Measurements from ENCODE around the gene GLRB. TPM values are rescaled to one million over a fixed set of nuclear protein-coding genes. Genes with fewer than 3 reads are reported as not detected.
A peak's percentile ranks its signal among the peaks of the same experiment; 100 is the strongest.

GLRB gene
- total RNA-seq, 1 donor from 2014 or later, result 6.1 TPM

- peak; percentile 64 for DNase-seq (ENCODE audit: low spot score)
- H2AFZ ChIP-seq (replicated peaks), result no peak overlapping the region
- H3K4me1 Mint-ChIP-seq, result peaks cover 11% of the 10 kb centered on the region
- H3K4me2 ChIP-seq, result no peak overlapping the region
- H3K27me3 Mint-ChIP-seq (ENCODE audit: insufficient read depth, low read depth), result no peaks in the 10 kb centered on the region
- no peaks in the 10 kb centered on the region for H3K36me3 Mint-ChIP-seq
- no peaks in the 10 kb centered on the region for H3K4me1 ChIP-seq
- H3K27ac Mint-ChIP-seq, result no peak overlapping the region
- no peaks in the 10 kb centered on the region for H3F3A ChIP-seq (ENCODE audit: low read depth)
- TF ChIP-seq CTCF (IDR thresholded peaks at IDR 0.05) (peak; percentile 39), EZH2phosphoT487 (IDR thresholded peaks at IDR 0.05) (no peak)
- H4K20me1 ChIP-seq (ENCODE audit: low read depth), result no peaks in the 10 kb centered on the region
- H3K9ac ChIP-seq, result no peak overlapping the region
- H3K27me3 ChIP-seq, result no peaks in the 10 kb centered on the region
- H3K27ac ChIP-seq, result no peak overlapping the region
- H3K9me3 Mint-ChIP-seq, result no peaks in the 10 kb centered on the region
- H3K4me3 ChIP-seq, result no peak overlapping the region
- no peaks in the 10 kb centered on the region for H3K79me2 ChIP-seq (ENCODE audit: low read depth)
- no peaks in the 10 kb centered on the region for H3K36me3 ChIP-seq
- H3K4me3 Mint-ChIP-seq, result no peak overlapping the region
- H3K9me3 ChIP-seq (ENCODE audit: low read depth), result no peaks in the 10 kb centered on the region
Observed at GRCh38 chr4:157043131-157043530, 32.8 kb upstream of the GLRB start.

GRCh38 chr4:157045507-157046127 lies 30.3 kb upstream of the GLRB start:
- peaks cover 2% of the 10 kb centered on the region for H3K27me3 Mint-ChIP-seq (ENCODE audit: insufficient read depth, low read depth)
- no peaks in the 10 kb centered on the region for H3K27me3 ChIP-seq
- TF ChIP-seq EZH2phosphoT487 (IDR thresholded peaks at IDR 0.05), result no peak
- TF ChIP-seq EZH2 (IDR thresholded peaks at IDR 0.05), result no peak
- peak; percentile 68 for TF ChIP-seq CTCF (IDR thresholded peaks at IDR 0.05)
- H3K27ac Mint-ChIP-seq, result no peak overlapping the region
- no peak overlapping the region for H3K4me2 ChIP-seq
- no peaks in the 10 kb centered on the region for H3K79me2 ChIP-seq (ENCODE audit: low read depth)
- peaks cover 14% of the 10 kb centered on the region for H3K4me1 Mint-ChIP-seq
- no peak overlapping the region for H3K9ac ChIP-seq
- no peaks in the 10 kb centered on the region for H3F3A ChIP-seq (ENCODE audit: low read depth)
- H3K36me3 ChIP-seq, result no peaks in the 10 kb centered on the region
- no peak overlapping the region for H3K27ac ChIP-seq
- DNase-seq (ENCODE audit: low spot score), result peak; percentile 61
- H2AFZ ChIP-seq (replicated peaks), result no peak overlapping the region
- no peaks in the 10 kb centered on the region for H4K20me1 ChIP-seq (ENCODE audit: low read depth)
- no peaks in the 10 kb centered on the region for H3K9me3 Mint-ChIP-seq
- no peaks in the 10 kb centered on the region for H3K36me3 Mint-ChIP-seq
- H3K4me3 Mint-ChIP-seq, result no peak overlapping the region
- H3K9me3 ChIP-seq (ENCODE audit: low read depth), result no peaks in the 10 kb centered on the region
- H3K4me1 ChIP-seq, result no peaks in the 10 kb centered on the region
- no peak overlapping the region for H3K4me3 ChIP-seq

GRCh38 chr4:157048248-157048647 lies 27.7 kb upstream of the GLRB start:
- H3K36me3 Mint-ChIP-seq, result no peaks in the 10 kb centered on the region
- H4K20me1 ChIP-seq (ENCODE audit: low read depth), result no peaks in the 10 kb centered on the region
- no peaks in the 10 kb centered on the region for H3K9me3 Mint-ChIP-seq

More at GRCh38 chr4:157048248-157048647, 27.7 kb upstream of the GLRB start:
- Histone ChIP-seq H3K4me3 (no peak overlapping the region), H3K27me3 (no peaks in the 10 kb centered on the region), H3K9me3 (ENCODE audit: low read depth) (no peaks in the 10 kb centered on the region), H3K4me1 (no peaks in the 10 kb centered on the region), H3K36me3 (no peaks in the 10 kb centered on the region), H3K9ac (no peak overlapping the region), H3K4me2 (no peak overlapping the region), H3K27ac (no peak overlapping the region), H3F3A (ENCODE audit: low read depth) (no peaks in the 10 kb centered on the region), H3K79me2 (ENCODE audit: low read depth) (no peaks in the 10 kb centered on the region), H2AFZ (replicated peaks) (no peak overlapping the region)
- DNase-seq (ENCODE audit: low spot score), result no peak
- no peak overlapping the region for H3K27ac Mint-ChIP-seq
- H3K4me1 Mint-ChIP-seq, result peaks cover 8% of the 10 kb centered on the region
- no peak overlapping the region for H3K4me3 Mint-ChIP-seq
- peaks cover 2% of the 10 kb centered on the region for H3K27me3 Mint-ChIP-seq (ENCODE audit: insufficient read depth, low read depth)
- TF ChIP-seq EZH2phosphoT487 (IDR thresholded peaks at IDR 0.05) (no peak), EZH2 (IDR thresholded peaks at IDR 0.05) (no peak), CTCF (IDR thresholded peaks at IDR 0.05) (no peak)
